Measurements from ENCODE around the gene ZNF423.

Gene ZNF423

DNA sequence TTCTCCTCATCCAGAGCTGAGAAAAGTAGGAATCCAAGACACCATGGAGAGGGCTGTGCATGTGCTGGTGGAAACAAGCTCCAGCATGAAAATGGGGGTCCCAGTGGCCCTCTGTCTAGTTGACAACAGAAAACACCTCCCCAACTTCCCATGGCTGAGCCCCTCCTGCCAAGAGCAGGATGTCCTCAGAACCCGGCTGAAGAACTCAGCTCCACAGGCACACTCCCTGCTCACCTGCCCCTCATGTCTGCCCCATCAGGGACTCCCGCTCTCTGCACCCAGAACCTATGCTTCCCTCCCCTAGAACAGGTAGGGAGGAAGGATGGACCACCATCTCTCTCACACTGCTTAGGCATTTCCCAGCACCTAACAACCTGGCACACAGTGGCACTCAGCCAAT lies 315.1 kb downstream of the ZNF423 start:
- Histone ChIP-seq H3K9me3 (replicated peaks; ENCODE audit: insufficient read depth, low read length) (no peaks in the 10 kb centered on the region), H3F3A (ENCODE audit: insufficient read depth, low read length) (no peaks in the 10 kb centered on the region)
- TF ChIP-seq, protein P1, sequence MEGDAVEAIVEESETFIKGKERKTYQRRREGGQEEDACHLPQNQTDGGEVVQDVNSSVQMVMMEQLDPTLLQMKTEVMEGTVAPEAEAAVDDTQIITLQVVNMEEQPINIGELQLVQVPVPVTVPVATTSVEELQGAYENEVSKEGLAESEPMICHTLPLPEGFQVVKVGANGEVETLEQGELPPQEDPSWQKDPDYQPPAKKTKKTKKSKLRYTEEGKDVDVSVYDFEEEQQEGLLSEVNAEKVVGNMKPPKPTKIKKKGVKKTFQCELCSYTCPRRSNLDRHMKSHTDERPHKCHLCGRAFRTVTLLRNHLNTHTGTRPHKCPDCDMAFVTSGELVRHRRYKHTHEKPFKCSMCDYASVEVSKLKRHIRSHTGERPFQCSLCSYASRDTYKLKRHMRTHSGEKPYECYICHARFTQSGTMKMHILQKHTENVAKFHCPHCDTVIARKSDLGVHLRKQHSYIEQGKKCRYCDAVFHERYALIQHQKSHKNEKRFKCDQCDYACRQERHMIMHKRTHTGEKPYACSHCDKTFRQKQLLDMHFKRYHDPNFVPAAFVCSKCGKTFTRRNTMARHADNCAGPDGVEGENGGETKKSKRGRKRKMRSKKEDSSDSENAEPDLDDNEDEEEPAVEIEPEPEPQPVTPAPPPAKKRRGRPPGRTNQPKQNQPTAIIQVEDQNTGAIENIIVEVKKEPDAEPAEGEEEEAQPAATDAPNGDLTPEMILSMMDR (IDR thresholded peaks at IDR 0.05; ENCODE audit: low read length) = no peak
- TF ChIP-seq EZH2 (optimal IDR thresholded peaks at IDR 0.05; ENCODE audit: low read depth, low read length) (no peak), EZH2phosphoT487 (IDR thresholded peaks at IDR 0.05; ENCODE audit: low read length) (no peak)

GRCh38 chr16:49539758-49540157 lies 316.2 kb downstream of the ZNF423 start:
- Histone ChIP-seq H3K27me3 (replicated peaks; ENCODE audit: insufficient read depth, low read length) (no peaks in the 10 kb centered on the region), H3K36me3 (replicated peaks; ENCODE audit: insufficient read depth, low read length) (no peaks in the 10 kb centered on the region), H3K9ac (ENCODE audit: low read length) (no peak overlapping the region), H3K9me3 (replicated peaks; ENCODE audit: insufficient read depth, low read length) (no peaks in the 10 kb centered on the region), H3F3A (ENCODE audit: insufficient read depth, low read length) (no peaks in the 10 kb centered on the region), H3K9me2 (replicated peaks; ENCODE audit: insufficient read depth, low read length) (no peaks in the 10 kb centered on the region), H3K4me3 (ENCODE audit: low read length) (no peak overlapping the region), H3K4me2 (ENCODE audit: low read depth, low read length) (no peak overlapping the region), H3K79me2 (ENCODE audit: low read length) (no peaks in the 10 kb centered on the region), H3K27ac (ENCODE audit: low read length) (no peak overlapping the region), H3K4me1 (ENCODE audit: low read length) (no peaks in the 10 kb centered on the region), H4K20me1 (ENCODE audit: insufficient read depth, low read length) (no peaks in the 10 kb centered on the region), H2AFZ (ENCODE audit: low read length) (no peak overlapping the region)
- TF ChIP-seq, protein P1 (IDR thresholded peaks at IDR 0.05; ENCODE audit: low read length) = no peak
- TF ChIP-seq EZH2 (optimal IDR thresholded peaks at IDR 0.05; ENCODE audit: low read depth, low read length) (no peak), EZH2phosphoT487 (IDR thresholded peaks at IDR 0.05; ENCODE audit: low read length) (no peak)
- no peak for DNase-seq

More for the DNA sequence above, 315.1 kb downstream of the ZNF423 start:
- no peak for DNase-seq
- Histone ChIP-seq H3K4me1 (ENCODE audit: low read length) (no peaks in the 10 kb centered on the region), H3K4me2 (ENCODE audit: low read depth, low read length) (no peak overlapping the region), H3K79me2 (ENCODE audit: low read length) (no peaks in the 10 kb centered on the region), H3K4me3 (ENCODE audit: low read length) (no peak overlapping the region), H3K27me3 (replicated peaks; ENCODE audit: insufficient read depth, low read length) (no peaks in the 10 kb centered on the region), H3K9ac (ENCODE audit: low read length) (no peak overlapping the region), H4K20me1 (ENCODE audit: insufficient read depth, low read length) (no peaks in the 10 kb centered on the region), H2AFZ (ENCODE audit: low read length) (no peak overlapping the region), H3K27ac (ENCODE audit: low read length) (no peak overlapping the region), H3K9me2 (replicated peaks; ENCODE audit: insufficient read depth, low read length) (no peaks in the 10 kb centered on the region), H3K36me3 (replicated peaks; ENCODE audit: insufficient read depth, low read length) (no peaks in the 10 kb centered on the region)

GRCh38 chr16:49537924-49538459 lies 317.9 kb downstream of the ZNF423 start:
- DNase-seq = no peak
- no peak overlapping the region for H3K4me3 ChIP-seq (ENCODE audit: low read length)
- H4K20me1 ChIP-seq (ENCODE audit: insufficient read depth, low read length) = no peaks in the 10 kb centered on the region
- no peaks in the 10 kb centered on the region for H3F3A ChIP-seq (ENCODE audit: insufficient read depth, low read length)
- no peak overlapping the region for H3K27ac ChIP-seq (ENCODE audit: low read length)
- H3K36me3 ChIP-seq (replicated peaks; ENCODE audit: insufficient read depth, low read length) = no peaks in the 10 kb centered on the region
- no peaks in the 10 kb centered on the region for H3K4me1 ChIP-seq (ENCODE audit: low read length)
- TF ChIP-seq, protein P1 (IDR thresholded peaks at IDR 0.05; ENCODE audit: low read length) = no peak
- TF ChIP-seq EZH2 (optimal IDR thresholded peaks at IDR 0.05; ENCODE audit: low read depth, low read length) = no peak
- no peak for TF ChIP-seq EZH2phosphoT487 (IDR thresholded peaks at IDR 0.05; ENCODE audit: low read length)
- no peaks in the 10 kb centered on the region for H3K79me2 ChIP-seq (ENCODE audit: low read length)
- H3K9me2 ChIP-seq (replicated peaks; ENCODE audit: insufficient read depth, low read length) = no peaks in the 10 kb centered on the region
- H2AFZ ChIP-seq (ENCODE audit: low read length) = no peak overlapping the region
- no peak overlapping the region for H3K9ac ChIP-seq (ENCODE audit: low read length)
- H3K4me2 ChIP-seq (ENCODE audit: low read depth, low read length) = no peak overlapping the region
- H3K27me3 ChIP-seq (replicated peaks; ENCODE audit: insufficient read depth, low read length) = no peaks in the 10 kb centered on the region
- H3K9me3 ChIP-seq (replicated peaks; ENCODE audit: insufficient read depth, low read length) = no peaks in the 10 kb centered on the region

Data from MM.1S (cell line).